ENCODE data around the gene BABAM1. TPM values are rescaled to one million over a fixed set of nuclear protein-coding genes. Genes with fewer than 3 reads are reported as not detected.

The BABAM1 gene
- total and polyA plus RNA-seq, 2 of the 4 experiments (the other 2 are of a cell fraction), result 95.1 to 101 TPM

GRCh38 chr19:17235971-17236777 lies 31.1 kb upstream of the BABAM1 start:
- Histone ChIP-seq H2BK120ac (ENCODE audit: low read depth, low read length) (peak overlapping the region; percentile 44; the same call in 1 of the 2 replicates), H2BK15ac (ENCODE audit: low read depth, low read length) (no peak overlapping the region; the same call in 2 of the 3 replicates), H2BK5ac (ENCODE audit: low read depth, low read length, poor library complexity, severe bottlenecking) (peak overlapping the region; percentile 27), H2AFZ (replicated peaks; ENCODE audit: low read length, poor library complexity) (peak overlapping the region; percentile 91), H2AK5ac (ENCODE audit: low read depth, low read length) (peak overlapping the region; percentile 66), H3K27ac (ENCODE audit: insufficient read depth, low read length) (peak overlapping the region; percentile 36), H4K8ac (ENCODE audit: low read depth in 2 of 2, low read length in 2 of 2) (peak overlapping the region; percentile 75 to 93; a peak in 3 of 4 replicates), H4K5ac (ENCODE audit: low read depth, low read length) (no peak overlapping the region), H3K18ac (ENCODE audit: low read depth, low read length) (no peak overlapping the region), H3K79me1 (ENCODE audit: low read depth in 1 of 2, low read length in 2 of 2) (peaks cover 39 to 64% of the 10 kb centered on the region in 2 experiments), H4K20me1 (ENCODE audit: insufficient read depth, low read length) (peaks cover 16% of the 10 kb centered on the region), H3K4me3 (ENCODE audit: insufficient read depth, low read depth, low read length) (peak overlapping the region; percentile 54), H3K4me1 (ENCODE audit: control insufficient read depth, insufficient read depth, low read length) (peaks cover 12% of the 10 kb centered on the region), H3K36me3 (ENCODE audit: control insufficient read depth, insufficient read depth, low read length) (peaks cover 34% of the 10 kb centered on the region), H3K23ac (ENCODE audit: low read depth, low read length) (peak overlapping the region; percentile 48; the same call in 1 of the 2 replicates), H2AK9ac (replicated peaks; ENCODE audit: low read depth, low read length, poor library complexity) (peak overlapping the region; percentile 96), H3K14ac (replicated peaks; ENCODE audit: low read depth, low read length) (peak overlapping the region; percentile 68; the same call in 1 of the 2 replicates), H2BK20ac (ENCODE audit: low read depth, low read length) (no peak overlapping the region), H3K9me3 (ENCODE audit: control insufficient read depth, insufficient read depth, low read length) (no peaks in the 10 kb centered on the region), H3K4ac (ENCODE audit: low read depth, low read length) (peak overlapping the region; percentile 89), H3K4me2 (ENCODE audit: low read depth, low read length) (peak overlapping the region; percentile 33), H3K27me3 (ENCODE audit: control insufficient read depth, insufficient read depth, low read length) (no peaks in the 10 kb centered on the region), H3K56ac (ENCODE audit: extremely low read depth, insufficient read depth, low read length) (no peak overlapping the region; the same call in 1 of the 2 replicates), H3K9ac (ENCODE audit: low read depth, low read length) (peak overlapping the region; percentile 43; the same call in 1 of the 2 replicates), H4K91ac (ENCODE audit: insufficient read depth, low read depth, low read length) (peak overlapping the region; percentile 66), H3K9me1 (ENCODE audit: insufficient read depth, low read length) (peaks cover 5% of the 10 kb centered on the region)
- DNase-seq (peak; percentile 29), ATAC-seq (ENCODE audit: low read depth) (peak; percentile 62)
- ChIA-PET CTCF (interaction anchor here (0.6 kb wide), 1 partner anchor 184 kb away, joined by 3 read pairs; no protein-coding TSS in a partner anchor), POLR2A (ENCODE audit: unreplicated experiment) (interaction anchor here (1.0 kb wide), 1 partner anchor 9 kb away, joined by 3 read pairs; no protein-coding TSS in a partner anchor)
- no CpG with 5 or more reads among the region's 27 CpGs for WGBS, 2 experiments (ENCODE audit: extremely low coverage in 2 of 2, insufficient read length in 1 of 2)
- no TSS peak for BruUV-seq (replicated peaks)
- dilution Hi-C loops (cut with HindIII; ENCODE audit: low sequenced_read_pairs, unreplicated experiment), result no loop called here
- in situ Hi-C loops (cut with MboI; ENCODE audit: low sequenced_read_pairs), result no loop called here
- intact Hi-C loops (cut with micrococcal nuclease), result no loop called here
- TF ChIP-seq CTCF (conservative IDR thresholded peaks at IDR 0.05; ENCODE audit: low read depth, low read length), result no peak
- TF ChIP-seq RCOR1 (IDR thresholded peaks at IDR 0.05; ENCODE audit: insufficient replicate concordance, low read length), result no peak
- no peak for TF ChIP-seq BHLHE40 (IDR thresholded peaks at IDR 0.05; ENCODE audit: low read depth, low read length)
- no peak for TF ChIP-seq RFX5 (IDR thresholded peaks at IDR 0.05; ENCODE audit: low read depth, low read length)
- TF ChIP-seq NFE2L2 (IDR thresholded peaks at IDR 0.05; ENCODE audit: low read depth, low read length), result no peak
- no peak for TF ChIP-seq MAZ (IDR thresholded peaks at IDR 0.05; ENCODE audit: borderline replicate concordance, low read depth, low read length)
- no peak for TF ChIP-seq FOS (IDR thresholded peaks at IDR 0.05; ENCODE audit: low read depth, low read length)
- TF ChIP-seq USF2 (IDR thresholded peaks at IDR 0.05; ENCODE audit: low read depth, low read length), result no peak
- TF ChIP-seq CEBPB (IDR thresholded peaks at IDR 0.05; ENCODE audit: low read depth, low read length), result no peak
- TF ChIP-seq MXI1 (IDR thresholded peaks at IDR 0.05; ENCODE audit: borderline replicate concordance, low read depth, low read length), result no peak
- no peak for TF ChIP-seq ELK1 (IDR thresholded peaks at IDR 0.05; ENCODE audit: borderline replicate concordance, low read depth, low read length)
- no peak for TF ChIP-seq CHD1 (IDR thresholded peaks at IDR 0.05; ENCODE audit: low read depth, low read length)
- no peak for TF ChIP-seq SMC3 (IDR thresholded peaks at IDR 0.05; ENCODE audit: low read depth, low read length)
